GOT3 (cell line): ENCODE measurements around the gene SLC25A53.
"Not testable (repeated sequence)": the region's sequence is repeated elsewhere in the genome, so short reads cannot be mapped to it uniquely, and the experiment has no call there.

ENCODE experiments used
- DNase-seq: peaks from one replicate; lab custom pipeline; 2025; ENCODE audit warnings: mixed read lengths; lab: John Stamatoyannopoulos, UW

SLC25A53 gene

GRCh38 chrX:104075778-104076445 lies 80.9 kb downstream of the SLC25A53 start, which contains the start of gene TMSB15C:
TSS of gene TMSB15C (minus strand) at chrX:104076236.
- not testable (repeated sequence) for DNase-seq

- DNase-seq, result not testable (repeated sequence)
These were observed 94.2 kb downstream of the SLC25A53 start for GRCh38 chrX:104062636-104063035.

- not testable (repeated sequence) for DNase-seq
These were observed 101.9 kb downstream of the SLC25A53 start for GRCh38 chrX:104054956-104055355.
